Neural cell (in vitro differentiated cells): ENCODE results near the gene PROCA1.
"Not testable (repeated sequence)": the region's sequence is repeated elsewhere in the genome, so short reads cannot be mapped to it uniquely, and the experiment has no call there.

Experiments used
- CTCF ChIP-seq: fragments of 450-650 bp; IDR thresholded peaks from 2 replicates; pipeline ENCODE4 v1.5.1; 2014; ENCODE audit warnings: antibody characterized with exemption, mild to moderate bottlenecking, moderate library complexity; ENCODE audit not compliant: poor library complexity, severe bottlenecking
- EZH2 ChIP-seq: fragments of 200-600, 300-800 bp; shearing (Covaris generic), sonication (generic); IDR thresholded peaks from 2 replicates; pipeline ENCODE4 v1.6.1; 2014; ENCODE audit warnings: antibody characterized with exemption, low read length, borderline replicate concordance, mild to moderate bottlenecking; ENCODE audit not compliant: insufficient read depth, poor library complexity, severe bottlenecking
- REST ChIP-seq: IDR thresholded peaks from 2 replicates; pipeline ENCODE4 v1.6.1; 2012; ENCODE audit warnings: borderline replicate concordance

- TF ChIP-seq CTCF, EZH2, REST: not testable (repeated sequence)
Observed at GRCh38 chr17:28735913-28736769, 24.5 kb upstream of the PROCA1 start.
